ENCODE data around the gene GRK1.

GRCh38 chr13:113736258-113736731, 69.3 kb downstream of the GRK1 start:
- TF ChIP-seq, protein P1, sequence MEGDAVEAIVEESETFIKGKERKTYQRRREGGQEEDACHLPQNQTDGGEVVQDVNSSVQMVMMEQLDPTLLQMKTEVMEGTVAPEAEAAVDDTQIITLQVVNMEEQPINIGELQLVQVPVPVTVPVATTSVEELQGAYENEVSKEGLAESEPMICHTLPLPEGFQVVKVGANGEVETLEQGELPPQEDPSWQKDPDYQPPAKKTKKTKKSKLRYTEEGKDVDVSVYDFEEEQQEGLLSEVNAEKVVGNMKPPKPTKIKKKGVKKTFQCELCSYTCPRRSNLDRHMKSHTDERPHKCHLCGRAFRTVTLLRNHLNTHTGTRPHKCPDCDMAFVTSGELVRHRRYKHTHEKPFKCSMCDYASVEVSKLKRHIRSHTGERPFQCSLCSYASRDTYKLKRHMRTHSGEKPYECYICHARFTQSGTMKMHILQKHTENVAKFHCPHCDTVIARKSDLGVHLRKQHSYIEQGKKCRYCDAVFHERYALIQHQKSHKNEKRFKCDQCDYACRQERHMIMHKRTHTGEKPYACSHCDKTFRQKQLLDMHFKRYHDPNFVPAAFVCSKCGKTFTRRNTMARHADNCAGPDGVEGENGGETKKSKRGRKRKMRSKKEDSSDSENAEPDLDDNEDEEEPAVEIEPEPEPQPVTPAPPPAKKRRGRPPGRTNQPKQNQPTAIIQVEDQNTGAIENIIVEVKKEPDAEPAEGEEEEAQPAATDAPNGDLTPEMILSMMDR (IDR thresholded peaks at IDR 0.05): no peak
- no peak for TF ChIP-seq POLR2A (IDR thresholded peaks at IDR 0.05)

All from heart left ventricle (tissue), 13 donors.